H9 (cell line): ENCODE results near the gene SP6. TPM values are rescaled to one million over a fixed set of nuclear protein-coding genes. Genes with fewer than 3 reads are reported as not detected.

Source experiments
- DNase-seq: peaks from one replicate; pipeline ENCODE4 v3.0.0-alpha.2; 2017
- H2AFZ ChIP-seq: one replicate; pipeline ENCODE4 v1.6.1; 2013; ENCODE audit warnings: mild to moderate bottlenecking, low read length, control low read depth, moderate library complexity
- H2AK5ac ChIP-seq: 2 replicates; pipeline ENCODE4 v1.6.1; 2013; ENCODE audit warnings: low read length, control low read depth, mixed read lengths; ENCODE audit not compliant: insufficient read length
- H2BK120ac ChIP-seq: one replicate; pipeline ENCODE4 v1.6.1; 2013; ENCODE audit warnings: low read depth, mild to moderate bottlenecking, low read length, control low read depth, inconsistent platforms; ENCODE audit not compliant: poor library complexity, severe bottlenecking
- H2BK12ac ChIP-seq: 2 replicates; pipeline ENCODE4 v1.6.1; 2013; ENCODE audit warnings: low read length, control low read depth, mixed read lengths, low read depth; ENCODE audit not compliant: insufficient read length
- H2BK15ac ChIP-seq: 2 replicates; pipeline ENCODE4 v1.6.1; 2013; ENCODE audit warnings: low read depth, low read length, control low read depth
- H2BK20ac ChIP-seq: one replicate; pipeline ENCODE4 v1.6.1; 2013; ENCODE audit warnings: low read depth, mild to moderate bottlenecking, low read length, control low read depth, inconsistent platforms; ENCODE audit not compliant: poor library complexity, severe bottlenecking
- H2BK5ac ChIP-seq: 2 replicates; pipeline ENCODE4 v1.6.1; 2013; ENCODE audit warnings: low read length, control low read depth, mixed read lengths; ENCODE audit not compliant: insufficient read length
- H3K14ac ChIP-seq: 2 replicates; pipeline ENCODE4 v1.6.1; 2013; ENCODE audit warnings: low read length, control low read depth; ENCODE audit not compliant: insufficient read depth
- H3K18ac ChIP-seq: 2 replicates; pipeline ENCODE4 v1.6.1; 2013; ENCODE audit warnings: low read depth, mild to moderate bottlenecking, mixed read lengths, low read length, control low read depth; ENCODE audit not compliant: insufficient read length
- H3K23ac ChIP-seq: 2 replicates; pipeline ENCODE4 v1.6.1; 2013; ENCODE audit warnings: low read length, control low read depth, mixed read lengths, low read depth; ENCODE audit not compliant: insufficient read length
- H3K23me2 ChIP-seq: 2 replicates; pipeline ENCODE4 v1.6.1; 2013; ENCODE audit warnings: low read depth, mild to moderate bottlenecking, mixed read lengths, low read length, control low read depth; ENCODE audit not compliant: insufficient read length, poor library complexity, severe bottlenecking
- H3K27ac ChIP-seq: 2 replicates; pipeline ENCODE4 v1.5.1; 2013; ENCODE audit warnings: low read length, control low read depth, mixed read lengths, low read depth; ENCODE audit not compliant: insufficient read length
- H3K27me3 ChIP-seq: 2 replicates; pipeline ENCODE4 v1.6.1; 2013; ENCODE audit warnings: low read length, control low read depth, inconsistent platforms; ENCODE audit not compliant: insufficient read depth
- H3K4ac ChIP-seq: 2 replicates; pipeline ENCODE4 v1.6.1; 2013; ENCODE audit warnings: low read depth, mild to moderate bottlenecking, control low read depth, inconsistent platforms, low read length, moderate library complexity
- H3K4me1 ChIP-seq: 2 replicates; pipeline ENCODE4 v1.6.1; 2013; ENCODE audit warnings: low read length, control low read depth, inconsistent platforms; ENCODE audit not compliant: insufficient read depth
- H3K4me2 ChIP-seq: 2 replicates; pipeline ENCODE4 v1.6.1; 2013; ENCODE audit warnings: low read length, control low read depth, mixed read lengths; ENCODE audit not compliant: insufficient read length, insufficient read depth
- H3K56ac ChIP-seq: 2 replicates; pipeline ENCODE4 v1.6.1; 2013; ENCODE audit warnings: low read depth, mild to moderate bottlenecking, mixed read lengths, low read length, control low read depth; ENCODE audit not compliant: insufficient read length
- H3K79me1 ChIP-seq: 2 replicates; pipeline ENCODE4 v1.6.1; 2013; ENCODE audit warnings: low read depth, mild to moderate bottlenecking, moderate library complexity, low read length, control low read depth, inconsistent platforms; ENCODE audit not compliant: insufficient read depth, poor library complexity, severe bottlenecking
- H3K79me2 ChIP-seq: 2 replicates; pipeline ENCODE4 v1.6.1; 2013; ENCODE audit warnings: low read length, control low read depth, inconsistent platforms; ENCODE audit not compliant: insufficient read depth
- H3K9ac ChIP-seq: 2 replicates; pipeline ENCODE4 v1.6.1; 2013; ENCODE audit warnings: low read length, control low read depth, mixed read lengths; ENCODE audit not compliant: insufficient read length; ENCODE audit errors: extremely low read depth
- H3K9me3 ChIP-seq: one replicate; pipeline ENCODE4 v1.6.1; 2013; ENCODE audit warnings: low read depth, low read length, inconsistent platforms; ENCODE audit not compliant: control insufficient read depth
- H3T11ph ChIP-seq: one replicate; pipeline ENCODE4 v1.6.1; 2013; ENCODE audit warnings: mild to moderate bottlenecking, low read length, control low read depth, inconsistent platforms
- H4K20me1 ChIP-seq: one replicate; pipeline ENCODE4 v1.6.1; 2013; ENCODE audit not compliant: control insufficient read depth, insufficient read length, insufficient read depth
- H4K5ac ChIP-seq: 2 replicates; pipeline ENCODE4 v1.6.1; 2013; ENCODE audit warnings: low read depth, mild to moderate bottlenecking, mixed read lengths, low read length, control low read depth; ENCODE audit not compliant: insufficient read length
- H4K8ac ChIP-seq: replicated peaks from 2 replicates; pipeline ENCODE4 v1.6.1; 2013; ENCODE audit warnings: low read length, control low read depth, mixed read lengths, low read depth; ENCODE audit not compliant: insufficient read length
- H4K91ac ChIP-seq: 2 replicates; pipeline ENCODE4 v1.6.1; 2013; ENCODE audit warnings: low read depth, mild to moderate bottlenecking, moderate library complexity, mixed read lengths, low read length, control low read depth; ENCODE audit not compliant: insufficient read length
- H3K27ac Mint-ChIP-seq, 3 experiments: 2 replicates in 2 of 3; 3 replicates in 1 of 3; pipeline ENCODE4 v1.8.0; 2020 to 2021; ENCODE audit warnings: mixed read lengths in 3 of 3, mild to moderate bottlenecking in 1 of 3, moderate library complexity in 1 of 3
- H3K27me3 Mint-ChIP-seq: 2 replicates; pipeline ENCODE4 v1.8.0; 2021; ENCODE audit warnings: low read depth, mild to moderate bottlenecking, moderate library complexity, mixed read lengths
- H3K36me3 Mint-ChIP-seq, 3 experiments: 2 replicates in 2 of 3; 3 replicates in 1 of 3; pipeline ENCODE4 v1.8.0; 2020 to 2021; ENCODE audit warnings: low read depth in 3 of 3, mixed read lengths in 3 of 3; ENCODE audit not compliant: insufficient read depth in 1 of 3
- H3K4me1 Mint-ChIP-seq, 2 experiments: 2 replicates each; pipeline ENCODE4 v1.8.0; 2020; ENCODE audit warnings: mixed read lengths in 2 of 2
- H3K4me3 Mint-ChIP-seq, 2 experiments: 2 replicates in 1 of 2; 3 replicates in 1 of 2; pipeline ENCODE4 v1.8.0; 2020 to 2021; ENCODE audit warnings: mild to moderate bottlenecking in 2 of 2, mixed read lengths in 2 of 2, moderate library complexity in 1 of 2
- H3K9me3 Mint-ChIP-seq, 2 experiments: 2 replicates in 1 of 2; 3 replicates in 1 of 2; pipeline ENCODE4 v1.8.0; 2020; ENCODE audit warnings: mild to moderate bottlenecking in 2 of 2, mixed read lengths in 2 of 2, moderate library complexity in 1 of 2
- WGBS: extraction: QIAGEN DNeasy Blood & Tissue Kit; methylation state at CpG from one replicate; pipeline ENCODE4 v1.1.7; 2013; ENCODE audit warnings: missing lambda C conversion rate, low lambda C conversion rate, mixed read lengths; ENCODE audit not compliant: insufficient read length; ENCODE audit errors: extremely low coverage; 5-methylcytosine and 5-hydroxymethylcytosine counted together
- total RNA-seq: library from RNA; stranded (reverse); gene quantifications from 2 replicates; pipeline ENCODE4 v1.2.1, GENCODE V29; 2021
- TF ChIP-seq, protein P1 (sequence below): fragments of 200-600 bp; sonication (generic); conservative IDR thresholded peaks from 3 replicates; pipeline ENCODE4 v1.8.0; 2021; ENCODE audit warnings: antibody characterized with exemption, mild to moderate bottlenecking

The SP6 gene
- total RNA-seq, 1 experiment from 2014 or later = 0.90 TPM

DNA sequence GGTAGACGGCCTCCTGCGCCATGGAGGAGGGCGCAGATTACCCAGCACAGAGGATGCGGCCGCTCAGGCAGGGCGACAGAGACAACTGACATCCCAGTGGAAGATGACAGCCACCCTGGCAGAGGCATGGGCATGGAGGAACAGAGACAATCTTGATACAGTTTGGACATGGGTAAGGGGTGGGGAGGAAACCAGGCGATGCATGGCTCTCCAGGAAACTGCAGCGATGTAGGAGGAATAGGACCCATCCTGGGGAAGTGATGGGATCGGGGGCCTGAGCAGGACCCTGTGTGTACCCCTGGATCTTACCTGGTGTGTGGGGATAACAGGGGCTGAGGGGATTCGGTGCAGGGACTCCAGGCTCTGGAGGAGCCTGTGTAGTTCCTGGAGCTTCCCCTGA lies 34.0 kb downstream of the SP6 start:
- Mint-ChIP-seq H3K27me3 (no peaks in the 10 kb centered on the region), H3K9me3 (no peaks in the 10 kb centered on the region; a peak in 1 of 5 replicates), H3K4me1 (peaks cover 11 to 12% of the 10 kb centered on the region in 2 experiments), H3K27ac (peak overlapping the region in 1 of 3 experiments; percentile 59; a peak in 1 of 7 replicates), H3K4me3 (no peak overlapping the region), H3K36me3 (peaks cover 0 to 10% (median 0%) of the 10 kb centered on the region in 3 experiments; a peak in 3 of 7 replicates)
- Histone ChIP-seq H3K4me2 (no peak overlapping the region), H4K91ac (no peak overlapping the region), H3T11ph (no peak overlapping the region), H2BK12ac (no peak overlapping the region), H3K79me1 (no peaks in the 10 kb centered on the region), H3K9me3 (no peaks in the 10 kb centered on the region), H2AFZ (no peak overlapping the region), H3K27ac (no peak overlapping the region), H2BK120ac (no peak overlapping the region), H4K20me1 (no peaks in the 10 kb centered on the region), H3K79me2 (no peaks in the 10 kb centered on the region; the same call in 1 of the 2 replicates), H2BK15ac (no peak overlapping the region), H2BK5ac (no peak overlapping the region), H4K5ac (no peak overlapping the region), H3K14ac (no peak overlapping the region), H3K23me2 (peaks cover 7% of the 10 kb centered on the region), H3K4ac (no peak overlapping the region), H4K8ac (no peak overlapping the region), H3K27me3 (no peaks in the 10 kb centered on the region), H3K56ac (no peak overlapping the region), H3K18ac (no peak overlapping the region), H3K4me1 (no peaks in the 10 kb centered on the region), H2AK5ac (no peak overlapping the region), H3K9ac (no peak overlapping the region), H2BK20ac (no peak overlapping the region), H3K23ac (no peak overlapping the region)
- no CpG with 5 or more reads among the region's 10 CpGs for WGBS
- TF ChIP-seq, protein P1, sequence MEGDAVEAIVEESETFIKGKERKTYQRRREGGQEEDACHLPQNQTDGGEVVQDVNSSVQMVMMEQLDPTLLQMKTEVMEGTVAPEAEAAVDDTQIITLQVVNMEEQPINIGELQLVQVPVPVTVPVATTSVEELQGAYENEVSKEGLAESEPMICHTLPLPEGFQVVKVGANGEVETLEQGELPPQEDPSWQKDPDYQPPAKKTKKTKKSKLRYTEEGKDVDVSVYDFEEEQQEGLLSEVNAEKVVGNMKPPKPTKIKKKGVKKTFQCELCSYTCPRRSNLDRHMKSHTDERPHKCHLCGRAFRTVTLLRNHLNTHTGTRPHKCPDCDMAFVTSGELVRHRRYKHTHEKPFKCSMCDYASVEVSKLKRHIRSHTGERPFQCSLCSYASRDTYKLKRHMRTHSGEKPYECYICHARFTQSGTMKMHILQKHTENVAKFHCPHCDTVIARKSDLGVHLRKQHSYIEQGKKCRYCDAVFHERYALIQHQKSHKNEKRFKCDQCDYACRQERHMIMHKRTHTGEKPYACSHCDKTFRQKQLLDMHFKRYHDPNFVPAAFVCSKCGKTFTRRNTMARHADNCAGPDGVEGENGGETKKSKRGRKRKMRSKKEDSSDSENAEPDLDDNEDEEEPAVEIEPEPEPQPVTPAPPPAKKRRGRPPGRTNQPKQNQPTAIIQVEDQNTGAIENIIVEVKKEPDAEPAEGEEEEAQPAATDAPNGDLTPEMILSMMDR = no peak
- no peak for DNase-seq
